HepG2 (cell line): ENCODE results near the gene PUS7. TPM values are rescaled to one million over a fixed set of nuclear protein-coding genes. Genes with fewer than 3 reads are reported as not detected.

Experiments used
- ATF7-NPFF ChIP-seq: sonication (generic); formaldehyde crosslinking; IDR thresholded peaks from 2 replicates; pipeline ENCODE4 v1.8.1; 2023; ENCODE audit warnings: mild to moderate bottlenecking, low read depth, missing genetic modification reagents, moderate library complexity
- BRF2 ChIP-seq: sonication (generic); formaldehyde crosslinking; IDR thresholded peaks from 2 replicates; pipeline ENCODE4 v1.8.1; 2022; ENCODE audit warnings: mild to moderate bottlenecking, missing genetic modification reagents
- GMEB1 ChIP-seq: sonication (generic); formaldehyde crosslinking; IDR thresholded peaks from 2 replicates; pipeline ENCODE4 v1.5.1; 2020; ENCODE audit warnings: missing genetic modification reagents, mild to moderate bottlenecking, borderline replicate concordance
- MAF1 ChIP-seq: sonication (generic); formaldehyde crosslinking; IDR thresholded peaks from 2 replicates; pipeline ENCODE4 v1.5.0; 2020; ENCODE audit warnings: missing genetic modification reagents, borderline replicate concordance
- MED1 ChIP-seq: sonication (generic); formaldehyde crosslinking; IDR thresholded peaks from 2 replicates; pipeline ENCODE4 v1.4.0; 2020; ENCODE audit warnings: missing genetic modification reagents
- NFE2 ChIP-seq: sonication (generic); formaldehyde crosslinking; IDR thresholded peaks from 2 replicates; pipeline ENCODE4 v1.4.0; 2020; ENCODE audit warnings: missing genetic modification reagents
- REXO4 ChIP-seq: sonication (generic); formaldehyde crosslinking; IDR thresholded peaks from 2 replicates; pipeline ENCODE4 v1.8.0; 2022; ENCODE audit warnings: missing genetic modification reagents, mild to moderate bottlenecking, borderline replicate concordance
- SAP130 ChIP-seq: IDR thresholded peaks from 2 replicates; pipeline ENCODE4 v1.6.1; 2016; ENCODE audit warnings: low read depth
- SIN3A ChIP-seq: IDR thresholded peaks from 2 replicates; pipeline ENCODE4 v1.6.1; 2011; ENCODE audit warnings: low read depth, mild to moderate bottlenecking, control low read depth, low read length, borderline replicate concordance
- SNAPC4 ChIP-seq: sonication (generic); formaldehyde crosslinking; IDR thresholded peaks from 2 replicates; pipeline ENCODE4 v1.4.0; 2020; ENCODE audit warnings: mild to moderate bottlenecking, missing genetic modification reagents
- SRSF1 ChIP-seq: fragments of 200-400 bp; formaldehyde crosslinking; optimal IDR thresholded peaks from 2 replicates; pipeline ENCODE3; 2017; ENCODE audit warnings: mild to moderate bottlenecking, low read depth, low read length, moderate library complexity
- STAG1 ChIP-seq: sonication (generic); formaldehyde crosslinking; IDR thresholded peaks from 2 replicates; pipeline ENCODE4 v1.4.0; 2020; ENCODE audit warnings: missing genetic modification reagents
- THRA ChIP-seq: sonication (generic); formaldehyde crosslinking; IDR thresholded peaks from 2 replicates; pipeline ENCODE4 v1.4.0; 2020; ENCODE audit warnings: missing genetic modification reagents, borderline replicate concordance
- XRCC5 ChIP-seq: fragments of 200-400 bp; formaldehyde crosslinking; optimal IDR thresholded peaks from 2 replicates; pipeline ENCODE3; 2017; ENCODE audit warnings: mild to moderate bottlenecking, low read length
- ZBTB37 ChIP-seq: sonication (generic); formaldehyde crosslinking; IDR thresholded peaks from 2 replicates; pipeline ENCODE4 v1.4.0; 2020; ENCODE audit warnings: mild to moderate bottlenecking, missing genetic modification reagents
- ZNF337 ChIP-seq: sonication (generic); formaldehyde crosslinking; IDR thresholded peaks from 2 replicates; pipeline ENCODE4 v1.5.1; 2020; ENCODE audit warnings: missing genetic modification reagents, low read depth, mild to moderate bottlenecking, borderline replicate concordance
- ZNF460 ChIP-seq: sonication (generic); formaldehyde crosslinking; IDR thresholded peaks from 2 replicates; pipeline ENCODE4 v1.5.1; 2020; ENCODE audit warnings: missing genetic modification reagents, mild to moderate bottlenecking, borderline replicate concordance
- polyA plus RNA-seq, 8 experiments: library from polyadenylated mRNA; depleted of rRNA in 3 of 8; stranded (reverse) in 7 of 8; unstranded in 1 of 8; fragments of >200 nt; fragmentation: Illumina TruSeq in 4 of 8; extraction: Trizol in 4 of 8; gene quantifications; 2 replicates each; pipeline versions ENCODE4 v1.2.1 to v1.2.3, GENCODE V29; 2011 to 2016; ENCODE audit warnings: low read depth in 4 of 8, missing spikeins in 1 of 8, mixed read lengths in 1 of 8; ENCODE audit not compliant: insufficient read depth in 1 of 8
- total RNA-seq, 5 experiments: library from RNA; depleted of rRNA; stranded (reverse); fragments of >200 nt; fragmentation: Illumina TruSeq; extraction: Trizol; gene quantifications; 2 replicates each; pipeline ENCODE4 v1.2.3, GENCODE V29; 2016; ENCODE audit warnings: low read depth in 1 of 5

The PUS7 gene
- total and polyA plus RNA-seq, 2 of the 13 experiments (the other 11 are each of a cell fraction or from before 2014, with no cell fraction given): 14.4 to 41.2 TPM

- TF ChIP-seq SNAPC4: peak; percentile 90; the same call in 1 of the 2 replicates
- peak; percentile 97 for TF ChIP-seq SAP130 (CRISPR knock-in tag)
- TF ChIP-seq ZNF337 (CRISPR knock-in tag): peak; percentile 77; the same call in 1 of the 2 replicates
- no peak for TF ChIP-seq NFE2 (CRISPR knock-in tag)
- peak; percentile 87 for TF ChIP-seq MED1 (CRISPR knock-in tag)
- TF ChIP-seq ZBTB37 (CRISPR knock-in tag): no peak
- TF ChIP-seq ZNF460 (CRISPR knock-in tag): no peak
- TF ChIP-seq STAG1 (CRISPR knock-in tag): 0 out of 2 replicates have a peak, but pooled peaks have one; percentile 6
- TF ChIP-seq MAF1: peak; percentile 42; the same call in 1 of the 2 replicates
- no peak for TF ChIP-seq BRF2 (CRISPR knock-in tag)
- TF ChIP-seq GMEB1 (CRISPR knock-in tag): peak; percentile 61
- TF ChIP-seq THRA (CRISPR knock-in tag): peak; percentile 70; the same call in 1 of the 2 replicates
- TF ChIP-seq ATF7-NPFF: peak; percentile 24; the same call in 1 of the 2 replicates
- peak; percentile 33 for TF ChIP-seq SRSF1
- TF ChIP-seq XRCC5: peak; percentile 99
- TF ChIP-seq SIN3A: peak; percentile 87; the same call in 1 of the 2 replicates
- peak; percentile 39; the same call in 1 of the 2 replicates for TF ChIP-seq REXO4 (CRISPR knock-in tag)
Measured at GRCh38 chr7:105531792-105532671, 10.0 kb upstream of the PUS7 start, which contains the start of gene RINT1 (continued).
